T47D (cell line): ENCODE measurements around the gene SLC9A9.

Experiments used
- DNase-seq, 2 experiments: peaks; one replicate each; pipeline versions ENCODE4 v3.0.0 to v3.0.0-alpha.2; 2011 to 2012; ENCODE audit warnings: low read depth in 1 of 2, low spot score in 1 of 2
- JUND ChIP-seq: IDR thresholded peaks from 2 replicates; pipeline ENCODE4 v1.6.1; 2012; ENCODE audit warnings: low read depth
- in situ Hi-C: cut with HindIII; loops from 2 replicates; pipeline ENCODE4 v1.10.0; 2016; ENCODE audit warnings: low sequenced_read_pairs, low pct_unique_long_range_greater_than_20kb

The SLC9A9 gene

GRCh38 chr3:143247073-143247472 lies 601.2 kb downstream of the SLC9A9 start:
- in situ Hi-C loops = no loop called here

DNA sequence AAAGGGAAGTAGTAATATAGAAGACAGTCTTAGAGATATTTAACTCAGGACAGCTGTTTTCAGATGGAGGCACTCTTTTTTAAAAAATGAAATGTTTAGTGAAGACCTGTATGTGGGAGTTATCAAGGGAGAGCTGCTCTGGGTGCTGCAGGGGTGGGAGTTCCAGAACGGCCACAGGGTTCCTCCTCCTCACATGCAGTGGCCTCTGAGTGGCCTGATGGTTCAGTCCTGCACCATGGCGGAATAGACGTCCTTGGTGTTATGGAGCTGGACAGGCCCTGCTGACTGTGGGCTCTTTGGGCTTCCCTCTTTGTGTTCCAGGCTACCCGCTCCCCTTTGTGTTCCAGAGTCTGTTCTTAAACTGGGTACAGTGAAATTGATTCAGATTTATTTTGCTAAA lies 602.6 kb downstream of the SLC9A9 start:
- TF ChIP-seq JUND = no peak
- in situ Hi-C loops = no loop called here
- DNase-seq = no peak

More at GRCh38 chr3:143247073-143247472, 601.2 kb downstream of the SLC9A9 start:
- TF ChIP-seq JUND = no peak
- no peak for DNase-seq

DNA sequence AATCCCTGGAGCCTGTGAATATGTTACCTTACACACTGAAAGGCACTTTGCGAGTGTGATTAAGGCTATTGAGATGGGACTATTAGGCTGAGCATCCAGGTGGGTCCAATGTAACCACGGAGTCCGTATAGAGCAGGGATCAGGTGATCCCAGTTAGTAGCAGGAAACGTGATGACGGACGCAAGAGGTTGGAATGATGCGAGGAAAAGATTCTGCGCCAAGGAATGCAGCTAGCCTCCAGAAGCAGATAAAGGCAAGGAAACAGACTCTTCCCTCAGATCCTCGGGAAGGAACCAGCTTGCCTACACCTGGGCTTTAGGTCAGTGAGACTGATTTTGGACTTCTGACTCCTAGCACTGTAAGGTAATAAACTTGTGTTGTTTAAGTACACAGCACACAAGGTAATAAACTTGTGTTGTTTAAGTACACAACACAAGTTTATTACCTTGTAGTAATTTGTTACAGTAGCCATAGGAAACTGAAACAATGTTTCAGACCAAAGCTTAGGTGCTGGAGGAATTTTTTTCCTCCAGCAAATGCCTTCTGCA lies 603.7 kb downstream of the SLC9A9 start:
- TF ChIP-seq JUND = no peak
- in situ Hi-C loops = no loop called here

DNA sequence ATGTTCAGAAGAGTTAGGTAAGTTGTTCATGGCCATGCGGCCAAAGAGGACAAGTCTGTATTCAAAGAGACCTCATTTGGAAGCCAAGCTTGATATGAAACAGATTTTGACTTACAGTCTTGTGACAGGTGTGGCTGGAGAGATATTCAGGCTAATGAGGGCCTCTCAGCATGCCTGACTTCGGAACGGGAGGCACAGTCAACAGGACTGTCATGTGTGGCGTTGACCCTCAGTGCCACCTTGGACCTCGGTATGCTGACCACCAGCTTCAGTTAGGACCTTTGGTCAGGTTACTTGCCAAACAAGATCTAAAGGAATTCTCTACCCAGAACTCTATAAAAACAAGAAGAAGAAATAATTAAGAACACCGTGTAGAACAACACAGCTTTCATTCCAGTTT lies 604.6 kb downstream of the SLC9A9 start:
- no peak for TF ChIP-seq JUND
- DNase-seq = no peak
- in situ Hi-C loops = no loop called here

More for the DNA sequence above, 603.7 kb downstream of the SLC9A9 start:
- no peak for DNase-seq

DNA sequence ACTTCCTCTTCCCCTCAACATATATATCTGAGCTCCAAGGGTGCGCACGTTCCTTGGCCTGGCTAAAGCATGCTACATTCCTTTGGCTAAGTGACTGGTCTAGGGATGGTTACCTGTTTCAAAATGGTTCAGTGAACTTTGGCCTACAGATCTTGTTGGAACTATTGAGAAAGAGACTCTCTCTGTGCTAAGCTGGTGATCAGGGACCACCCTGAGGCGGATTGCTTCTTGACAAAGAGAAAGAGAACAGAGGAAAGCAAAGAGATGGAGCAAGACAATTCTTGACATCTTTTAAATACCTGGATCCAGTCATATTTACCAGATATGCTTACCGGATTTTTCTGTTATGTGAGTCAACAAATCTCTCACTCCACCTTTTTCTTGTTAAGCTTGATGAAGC lies 605.6 kb downstream of the SLC9A9 start:
- no peak for DNase-seq
- TF ChIP-seq JUND = no peak
- in situ Hi-C loops = no loop called here

- no peak for DNase-seq
- TF ChIP-seq JUND = no peak
- in situ Hi-C loops = no loop called here
Measured at GRCh38 chr3:143242101-143242500, 606.2 kb downstream of the SLC9A9 start.

GRCh38 chr3:143241481-143241951 lies 606.8 kb downstream of the SLC9A9 start:
- in situ Hi-C loops = no loop called here
- DNase-seq = no peak
- TF ChIP-seq JUND = no peak

- DNase-seq = no peak
- in situ Hi-C loops = no loop called here
- no peak for TF ChIP-seq JUND
Measured at GRCh38 chr3:143240886-143241285, 607.4 kb downstream of the SLC9A9 start.

DNA sequence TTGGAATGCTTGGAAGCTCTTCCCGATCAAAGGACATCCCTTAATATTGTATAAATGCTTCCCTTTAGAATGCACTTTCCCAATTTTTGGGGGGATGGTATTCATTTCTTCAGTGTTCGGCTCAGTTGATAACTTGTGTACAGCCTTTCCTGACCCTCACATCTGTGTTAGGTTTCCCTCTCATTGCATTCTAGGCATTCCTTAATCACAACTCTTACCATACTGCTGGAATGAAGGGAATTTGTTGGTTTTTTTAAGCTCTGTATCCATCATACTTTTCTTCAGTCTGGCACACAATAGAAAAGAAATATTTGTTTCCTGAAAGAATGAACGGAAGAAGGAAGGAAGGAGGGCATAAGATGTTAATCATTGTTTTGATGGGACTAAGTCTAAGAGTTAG lies 609.2 kb downstream of the SLC9A9 start:
- in situ Hi-C loops = no loop called here
- no peak for TF ChIP-seq JUND
- no peak for DNase-seq

DNA sequence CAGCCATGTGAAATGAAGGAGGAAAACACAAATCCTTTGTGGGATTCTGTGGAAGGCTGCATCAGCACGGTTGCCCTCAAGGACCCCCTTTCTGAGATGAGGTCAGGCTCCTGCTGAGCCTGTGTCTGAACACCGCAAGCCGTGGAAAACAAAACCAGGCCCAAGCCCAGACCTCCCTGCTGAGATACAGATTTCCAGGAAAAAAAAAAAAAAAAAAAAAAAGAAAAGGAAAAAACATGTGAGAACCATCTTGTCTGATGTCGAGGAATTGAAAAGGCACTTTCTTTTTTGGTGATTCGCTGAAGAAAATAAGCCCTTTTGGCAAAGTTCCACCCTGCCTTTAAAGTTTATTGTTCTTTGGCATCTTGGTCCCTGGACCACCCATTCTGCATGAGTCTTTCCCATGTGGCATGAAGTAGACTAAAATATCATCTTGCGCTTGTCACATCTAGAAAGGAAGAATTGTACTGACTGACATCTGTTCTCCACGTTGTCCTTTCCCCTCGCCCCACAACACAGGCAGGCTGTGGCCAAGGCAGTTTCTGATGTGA lies 611.1 kb downstream of the SLC9A9 start:
- in situ Hi-C loops = no loop called here
- no peak for DNase-seq
- TF ChIP-seq JUND = no peak

- no peak for DNase-seq
- in situ Hi-C loops = no loop called here
- TF ChIP-seq JUND = no peak
Measured at GRCh38 chr3:143236226-143236964, 611.9 kb downstream of the SLC9A9 start.

- no peak for DNase-seq
- no peak for TF ChIP-seq JUND
- in situ Hi-C loops = no loop called here
Measured at GRCh38 chr3:143235614-143236204, 612.6 kb downstream of the SLC9A9 start.

- DNase-seq = no peak
- in situ Hi-C loops = no loop called here
- TF ChIP-seq JUND = no peak
Measured at GRCh38 chr3:143234526-143234925, 613.7 kb downstream of the SLC9A9 start.

DNA sequence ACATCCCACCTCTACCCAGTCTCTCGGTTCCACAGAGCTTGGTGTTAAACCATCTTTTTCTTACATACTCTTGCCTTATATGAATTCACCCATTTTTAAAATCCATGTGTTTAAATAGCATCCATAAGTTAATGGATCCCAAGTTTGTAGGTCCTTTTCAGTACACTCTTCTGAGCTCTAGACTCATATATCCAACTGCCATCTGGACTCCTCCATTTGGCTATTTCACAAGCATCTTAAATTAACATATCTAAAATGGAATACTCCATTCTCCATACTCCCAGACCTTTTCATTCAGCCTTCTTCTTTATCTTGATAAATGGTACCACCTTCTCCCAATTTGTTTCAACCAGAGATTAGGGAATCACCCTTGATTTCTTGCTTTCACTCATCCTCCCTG lies 615.3 kb downstream of the SLC9A9 start:
- in situ Hi-C loops = no loop called here
- no peak for TF ChIP-seq JUND
- DNase-seq = no peak
